Measurements from ENCODE around the gene PCNT. TPM values are rescaled to one million over a fixed set of nuclear protein-coding genes. Genes with fewer than 3 reads are reported as not detected.

Gene PCNT
- total RNA-seq, 5 donors from 2014 or later (not counting 1 experiment from before 2014, with no cell fraction given): 52.8 to 65.0 (median 58.6) TPM

GRCh38 chr21:46374761-46375389 lies 50.9 kb downstream of the PCNT start:
- Mint-ChIP-seq H3K9me3 (peaks cover 2 to 4% (median 3%) of the 10 kb centered on the region in 3 donors), H3K36me3 (peaks cover 34% of the 10 kb centered on the region), H3K27me3 (no peaks in the 10 kb centered on the region), H3K4me1 (peaks cover 5 to 12% (median 9%) of the 10 kb centered on the region in 3 donors), H3K4me3 (no peak overlapping the region), H3K27ac (no peak overlapping the region)
- Histone ChIP-seq H3K27me3 (replicated peaks in 1 of 2; ENCODE audit: control insufficient read depth in 2 of 2, extremely low read depth in 1 of 2, insufficient read depth in 2 of 2, low read length in 1 of 2) (no peaks in the 10 kb centered on the region), H3K36me3 (ENCODE audit: control insufficient read depth in 2 of 2, extremely low read depth in 1 of 2, insufficient read depth in 1 of 2, low read length in 1 of 2) (peaks cover 10 to 17% of the 10 kb centered on the region in 2 donors), H3K27ac (ENCODE audit: low read length) (no peak overlapping the region), H3K9me3 (no peaks in the 10 kb centered on the region), H3K4me1 (ENCODE audit: control insufficient read depth in 1 of 2, extremely low read depth in 1 of 2, insufficient read depth in 2 of 2, low read length in 2 of 2) (peaks cover 0 to 2% of the 10 kb centered on the region in 2 experiments), H3K4me3 (ENCODE audit: control insufficient read depth in 1 of 2, extremely low read depth in 1 of 2, low read length in 1 of 2) (no peak overlapping the region)
- ATAC-seq (replicated peaks in 1 of 4): no peak
- DNase-seq: no peak
- 100% methylated on average over 3 of the region's 21 CpGs for WGBS (ENCODE audit: insufficient coverage)
- CTCF ChIA-PET: no interaction called here
- POLR2A ChIA-PET: no interaction called here

- peaks cover 34% of the 10 kb centered on the region for H3K36me3 Mint-ChIP-seq
- Histone ChIP-seq H3K27ac (ENCODE audit: low read length) (no peak overlapping the region), H3K4me1 (ENCODE audit: control insufficient read depth in 1 of 2, extremely low read depth in 1 of 2, insufficient read depth in 2 of 2, low read length in 2 of 2) (no peaks in the 10 kb centered on the region), H3K9me3 (no peaks in the 10 kb centered on the region), H3K27me3 (replicated peaks in 1 of 2; ENCODE audit: control insufficient read depth in 2 of 2, extremely low read depth in 1 of 2, insufficient read depth in 2 of 2, low read length in 1 of 2) (no peaks in the 10 kb centered on the region), H3K36me3 (ENCODE audit: control insufficient read depth in 2 of 2, extremely low read depth in 1 of 2, insufficient read depth in 1 of 2, low read length in 1 of 2) (peaks cover 10 to 17% of the 10 kb centered on the region in 2 donors), H3K4me3 (ENCODE audit: control insufficient read depth in 1 of 2, extremely low read depth in 1 of 2, low read length in 1 of 2) (no peak overlapping the region)
- peaks cover 2 to 4% (median 3%) of the 10 kb centered on the region in 3 donors for H3K9me3 Mint-ChIP-seq
- H3K4me3 Mint-ChIP-seq: no peak overlapping the region
- peaks cover 5 to 9% (median 9%) of the 10 kb centered on the region in 3 donors for H3K4me1 Mint-ChIP-seq
- no peak overlapping the region for H3K27ac Mint-ChIP-seq
- 97% methylated on average over 30 of the region's 32 CpGs for WGBS (ENCODE audit: insufficient coverage)
- ATAC-seq (replicated peaks in 1 of 4) (no peak), DNase-seq (no peak)
- ChIA-PET CTCF (no interaction called here), POLR2A (interaction anchor here in 1 of 2 donors (0.6 kb wide), 1 partner anchor 264 kb away, joined by 3 read pairs; no protein-coding TSS in a partner anchor)
- H3K27me3 Mint-ChIP-seq: no peaks in the 10 kb centered on the region
Measured at GRCh38 chr21:46375560-46376230, 51.7 kb downstream of the PCNT start.

GRCh38 chr21:46376231-46376628 lies 52.3 kb downstream of the PCNT start:
- H3K27ac ChIP-seq (ENCODE audit: low read length): no peak overlapping the region
- 96% methylated on average over 10 of the region's 10 CpGs for WGBS (ENCODE audit: insufficient coverage)
- Mint-ChIP-seq H3K4me1 (peaks cover 5 to 9% (median 9%) of the 10 kb centered on the region in 3 donors), H3K27ac (no peak overlapping the region), H3K4me3 (no peak overlapping the region), H3K27me3 (no peaks in the 10 kb centered on the region), H3K9me3 (peaks cover 2 to 4% (median 3%) of the 10 kb centered on the region in 3 donors), H3K36me3 (peaks cover 34% of the 10 kb centered on the region)
- ChIA-PET POLR2A (no interaction called here), CTCF (no interaction called here)
- H3K27me3 ChIP-seq (replicated peaks in 1 of 2; ENCODE audit: control insufficient read depth in 2 of 2, extremely low read depth in 1 of 2, insufficient read depth in 2 of 2, low read length in 1 of 2): no peaks in the 10 kb centered on the region
- no peaks in the 10 kb centered on the region for H3K4me1 ChIP-seq (ENCODE audit: control insufficient read depth in 1 of 2, extremely low read depth in 1 of 2, insufficient read depth in 2 of 2, low read length in 2 of 2)
- H3K9me3 ChIP-seq: no peaks in the 10 kb centered on the region
- no peak overlapping the region for H3K4me3 ChIP-seq (ENCODE audit: control insufficient read depth in 1 of 2, extremely low read depth in 1 of 2, low read length in 1 of 2)
- peaks cover 10 to 17% of the 10 kb centered on the region in 2 donors for H3K36me3 ChIP-seq (ENCODE audit: control insufficient read depth in 2 of 2, extremely low read depth in 1 of 2, insufficient read depth in 1 of 2, low read length in 1 of 2)
- DNase-seq (no peak), ATAC-seq (replicated peaks in 1 of 4) (no peak)

GRCh38 chr21:46376856-46377453 lies 53.0 kb downstream of the PCNT start:
- no peak overlapping the region for H3K4me3 Mint-ChIP-seq
- ChIA-PET CTCF (no interaction called here), POLR2A (no interaction called here)
- peaks cover 2 to 9% (median 3%) of the 10 kb centered on the region in 3 donors for H3K9me3 Mint-ChIP-seq
- ATAC-seq (replicated peaks in 1 of 4) (no peak), DNase-seq (no peak)
- H3K9me3 ChIP-seq: no peaks in the 10 kb centered on the region
- peak overlapping the region in 1 of 2 donors; percentile 39 for H3K27ac Mint-ChIP-seq
- H3K27ac ChIP-seq (ENCODE audit: low read length): no peak overlapping the region
- no peaks in the 10 kb centered on the region for H3K27me3 Mint-ChIP-seq
- H3K4me1 ChIP-seq (ENCODE audit: control insufficient read depth in 1 of 2, extremely low read depth in 1 of 2, insufficient read depth in 2 of 2, low read length in 2 of 2): no peaks in the 10 kb centered on the region
- 81% methylated on average over 6 of the region's 14 CpGs for WGBS (ENCODE audit: insufficient coverage)
- H3K4me1 Mint-ChIP-seq: peaks cover 4 to 12% (median 5%) of the 10 kb centered on the region in 3 donors
- H3K36me3 ChIP-seq (ENCODE audit: control insufficient read depth in 2 of 2, extremely low read depth in 1 of 2, insufficient read depth in 1 of 2, low read length in 1 of 2): peaks cover 12 to 15% of the 10 kb centered on the region in 2 donors
- peaks cover 36% of the 10 kb centered on the region for H3K36me3 Mint-ChIP-seq
- no peaks in the 10 kb centered on the region for H3K27me3 ChIP-seq (replicated peaks in 1 of 2; ENCODE audit: control insufficient read depth in 2 of 2, extremely low read depth in 1 of 2, insufficient read depth in 2 of 2, low read length in 1 of 2)
- no peak overlapping the region for H3K4me3 ChIP-seq (ENCODE audit: control insufficient read depth in 1 of 2, extremely low read depth in 1 of 2, low read length in 1 of 2)

- ChIA-PET CTCF (no interaction called here), POLR2A (no interaction called here)
- 100% methylated on average over 4 of the region's 14 CpGs for WGBS (ENCODE audit: insufficient coverage)
- no peaks in the 10 kb centered on the region for H3K27me3 ChIP-seq (replicated peaks in 1 of 2; ENCODE audit: control insufficient read depth in 2 of 2, extremely low read depth in 1 of 2, insufficient read depth in 2 of 2, low read length in 1 of 2)
- Mint-ChIP-seq H3K9me3 (peaks cover 2 to 15% (median 3%) of the 10 kb centered on the region in 3 donors), H3K27me3 (no peaks in the 10 kb centered on the region), H3K36me3 (peaks cover 42% of the 10 kb centered on the region), H3K4me3 (no peak overlapping the region), H3K4me1 (peaks cover 2 to 16% (median 4%) of the 10 kb centered on the region in 3 donors), H3K27ac (no peak overlapping the region)
- DNase-seq (no peak), ATAC-seq (replicated peaks in 1 of 4) (no peak)
- no peak overlapping the region for H3K27ac ChIP-seq (ENCODE audit: low read length)
- no peaks in the 10 kb centered on the region for H3K4me1 ChIP-seq (ENCODE audit: control insufficient read depth in 1 of 2, extremely low read depth in 1 of 2, insufficient read depth in 2 of 2, low read length in 2 of 2)
- H3K36me3 ChIP-seq (ENCODE audit: control insufficient read depth in 2 of 2, extremely low read depth in 1 of 2, insufficient read depth in 1 of 2, low read length in 1 of 2): peaks cover 14 to 18% of the 10 kb centered on the region in 2 donors
- H3K9me3 ChIP-seq: no peaks in the 10 kb centered on the region
- H3K4me3 ChIP-seq (ENCODE audit: control insufficient read depth in 1 of 2, extremely low read depth in 1 of 2, low read length in 1 of 2): no peak overlapping the region
Measured at GRCh38 chr21:46377789-46378188, 53.8 kb downstream of the PCNT start.

- Histone ChIP-seq H3K9me3 (no peaks in the 10 kb centered on the region), H3K36me3 (ENCODE audit: control insufficient read depth in 2 of 2, extremely low read depth in 1 of 2, insufficient read depth in 1 of 2, low read length in 1 of 2) (peaks cover 11 to 19% of the 10 kb centered on the region in 2 donors), H3K4me1 (ENCODE audit: control insufficient read depth in 1 of 2, extremely low read depth in 1 of 2, insufficient read depth in 2 of 2, low read length in 2 of 2) (no peaks in the 10 kb centered on the region), H3K4me3 (ENCODE audit: control insufficient read depth in 1 of 2, extremely low read depth in 1 of 2, low read length in 1 of 2) (no peak overlapping the region), H3K27me3 (replicated peaks in 1 of 2; ENCODE audit: control insufficient read depth in 2 of 2, extremely low read depth in 1 of 2, insufficient read depth in 2 of 2, low read length in 1 of 2) (no peaks in the 10 kb centered on the region), H3K27ac (ENCODE audit: low read length) (no peak overlapping the region)
- Mint-ChIP-seq H3K9me3 (peaks cover 2 to 15% (median 3%) of the 10 kb centered on the region in 3 donors), H3K27ac (no peak overlapping the region), H3K4me3 (no peak overlapping the region), H3K27me3 (no peaks in the 10 kb centered on the region), H3K36me3 (peaks cover 39% of the 10 kb centered on the region), H3K4me1 (peaks cover 2 to 16% (median 4%) of the 10 kb centered on the region in 3 donors)
- CTCF ChIA-PET: no interaction called here
- WGBS (ENCODE audit: insufficient coverage): 93% methylated on average over 18 of the region's 19 CpGs
- ATAC-seq (replicated peaks in 1 of 4) (no peak), DNase-seq (no peak)
- POLR2A ChIA-PET: no interaction called here
Measured at GRCh38 chr21:46379105-46379504, 55.1 kb downstream of the PCNT start.

Measured in T-cell (primary cell).